ENCODE measurements around the gene UBE2V1.
A peak's percentile ranks its signal among the peaks of the same experiment; 100 is the strongest.
"Not testable (repeated sequence)": the region's sequence is repeated elsewhere in the genome, so short reads cannot be mapped to it uniquely, and the experiment has no call there.

Gene UBE2V1

DNA sequence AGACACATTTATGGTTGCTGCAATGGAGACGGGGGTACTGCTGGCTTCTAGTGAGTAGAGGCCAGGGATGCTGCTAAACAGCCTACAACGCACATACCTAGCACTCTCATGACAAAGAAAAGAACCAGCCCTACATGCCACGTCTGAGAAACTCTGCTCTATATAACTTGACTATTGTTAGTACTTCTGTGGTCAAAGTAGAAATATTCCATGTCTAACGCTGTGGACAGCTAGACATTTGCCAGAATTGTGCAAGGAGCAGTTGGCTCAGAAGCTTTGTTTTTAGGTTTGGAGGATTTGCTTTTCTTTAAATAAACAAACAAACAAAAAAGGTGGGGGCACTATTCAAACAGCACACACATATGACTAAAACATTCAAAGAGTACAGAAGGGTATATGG, 20.5 kb downstream of the UBE2V1 start:
- no peak for DNase-seq

DNA sequence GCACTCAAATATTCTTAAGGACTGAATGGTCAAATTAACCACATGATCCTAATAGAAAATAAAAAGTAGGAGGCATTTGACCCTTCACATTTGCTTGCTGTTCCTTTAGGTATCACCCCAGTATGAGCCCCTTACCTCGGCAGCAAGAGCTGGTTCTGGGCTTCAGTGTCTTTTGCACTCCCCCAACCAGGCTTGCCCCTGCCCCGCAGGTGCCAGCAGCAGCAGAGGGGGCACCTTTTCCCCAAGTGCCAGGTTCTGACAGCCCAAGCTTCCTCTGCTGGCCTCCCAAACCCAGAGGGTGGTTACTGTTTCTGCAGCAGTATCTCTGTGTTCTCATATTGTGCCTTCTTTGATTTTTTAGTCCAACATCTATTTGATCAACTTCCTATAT, 23.2 kb downstream of the UBE2V1 start:
- no peak for DNase-seq

- no peak for DNase-seq
These were observed 23.7 kb downstream of the UBE2V1 start for GRCh38 chr20:50089140-50089786.

DNA sequence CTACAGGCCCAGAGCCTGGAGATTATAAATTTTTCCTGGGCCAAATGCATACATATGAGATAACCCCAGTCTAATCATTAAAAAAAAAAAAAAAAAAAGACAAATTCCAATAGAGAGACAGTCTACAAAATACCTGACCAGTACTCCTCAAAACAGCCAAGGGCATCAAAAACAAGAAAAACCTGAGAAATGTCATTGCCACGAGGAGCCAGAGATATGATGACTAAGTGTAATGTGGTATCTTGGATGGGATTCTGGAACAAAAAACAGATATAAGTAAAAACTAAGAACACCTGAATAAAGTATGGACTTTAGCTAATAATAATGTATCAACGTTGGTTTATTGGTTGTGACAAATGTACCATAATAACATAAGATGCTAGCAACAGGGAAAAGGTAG, 24.9 kb downstream of the UBE2V1 start:
- no peak for DNase-seq

DNA sequence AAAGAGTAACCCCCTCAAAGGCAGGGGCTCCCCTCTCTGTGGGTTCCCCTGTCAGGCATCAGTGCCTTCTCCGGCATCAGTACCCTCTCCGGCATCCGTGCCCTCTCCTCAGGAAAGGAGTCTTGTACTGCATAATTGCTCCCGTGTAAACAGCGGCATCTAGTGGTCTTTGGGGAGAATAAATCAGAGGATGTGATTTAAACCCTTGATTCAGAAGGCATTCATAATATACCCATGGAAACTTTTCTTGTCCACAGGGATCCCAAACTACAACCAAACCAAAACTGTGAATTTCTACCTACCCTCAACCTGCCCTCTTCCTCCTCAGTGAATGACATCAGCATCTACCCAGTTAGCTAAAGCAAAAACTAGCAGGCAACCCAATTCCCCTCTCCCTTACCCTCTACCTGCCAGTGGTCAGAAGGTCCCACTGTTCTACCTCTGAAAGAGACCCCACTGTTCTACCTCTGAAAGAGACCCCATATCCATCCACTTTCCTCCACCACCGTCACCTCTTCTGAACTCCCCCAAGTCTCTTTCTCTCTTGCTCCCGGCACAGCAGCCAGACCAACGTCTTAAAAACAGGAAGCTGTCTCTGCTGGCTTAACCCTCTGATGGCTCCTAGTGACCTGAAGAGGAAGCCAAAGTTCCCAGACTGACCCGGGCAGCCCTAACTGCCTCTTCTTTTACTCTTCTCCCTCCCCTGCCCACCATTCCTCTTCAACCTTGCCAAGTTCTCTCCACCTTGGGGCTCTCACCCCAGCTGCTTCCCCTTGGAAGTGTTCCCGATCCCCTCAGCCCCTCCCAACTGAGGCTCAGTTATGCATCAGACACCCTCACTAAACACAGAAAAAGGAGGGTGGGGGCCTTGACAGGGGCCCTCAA, 27.2 kb downstream of the UBE2V1 start:
- peak; percentile 48 to 65 for DNase-seq

DNA sequence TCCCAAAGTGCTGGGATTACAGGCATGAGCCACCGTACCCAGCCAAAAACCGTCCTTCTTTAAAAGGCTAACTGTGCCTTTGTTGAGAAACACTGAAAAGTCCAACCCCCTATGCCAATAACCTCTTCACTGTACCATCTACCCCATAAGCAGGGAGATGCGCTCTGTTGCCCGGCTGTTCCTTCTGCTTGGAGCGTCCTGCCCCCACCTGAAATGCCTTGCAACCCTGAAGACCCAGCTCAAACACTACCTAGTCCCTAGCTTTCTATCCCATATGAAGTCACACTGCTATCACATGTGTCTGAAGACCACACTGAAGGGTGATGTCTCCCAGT, 27.8 kb downstream of the UBE2V1 start:
- no peak for DNase-seq

GRCh38 chr20:50083034-50083433, 29.9 kb downstream of the UBE2V1 start:
- no peak for DNase-seq

DNA sequence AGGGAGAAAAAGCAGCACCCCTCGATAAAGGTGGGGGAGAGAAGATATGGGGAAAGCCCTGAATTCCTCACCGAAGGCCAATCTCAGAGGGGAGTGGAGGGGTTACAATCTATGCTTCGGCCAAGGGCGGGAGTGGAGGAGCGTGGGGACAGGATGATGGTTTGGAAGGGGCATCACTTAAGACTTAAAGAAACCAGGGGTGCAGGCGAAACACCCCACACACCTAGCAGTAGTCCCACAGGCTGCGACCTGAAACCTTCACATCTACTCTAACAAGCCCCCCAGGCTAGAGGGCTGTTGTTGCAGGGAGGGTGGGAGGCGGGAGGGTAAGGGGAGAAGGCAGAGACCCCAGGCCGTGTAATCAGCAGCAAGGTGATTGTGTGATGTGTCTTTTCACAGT, 30.9 kb downstream of the UBE2V1 start:
- DNase-seq: not testable (repeated sequence)

- no peak for DNase-seq
These were observed 34.9 kb downstream of the UBE2V1 start for GRCh38 chr20:50077818-50078601.

GRCh38 chr20:50073500-50073899, 39.5 kb downstream of the UBE2V1 start:
- DNase-seq: no peak

GRCh38 chr20:50071039-50071888, 41.7 kb downstream of the UBE2V1 start:
- DNase-seq: peak; percentile 80 to 94

DNA sequence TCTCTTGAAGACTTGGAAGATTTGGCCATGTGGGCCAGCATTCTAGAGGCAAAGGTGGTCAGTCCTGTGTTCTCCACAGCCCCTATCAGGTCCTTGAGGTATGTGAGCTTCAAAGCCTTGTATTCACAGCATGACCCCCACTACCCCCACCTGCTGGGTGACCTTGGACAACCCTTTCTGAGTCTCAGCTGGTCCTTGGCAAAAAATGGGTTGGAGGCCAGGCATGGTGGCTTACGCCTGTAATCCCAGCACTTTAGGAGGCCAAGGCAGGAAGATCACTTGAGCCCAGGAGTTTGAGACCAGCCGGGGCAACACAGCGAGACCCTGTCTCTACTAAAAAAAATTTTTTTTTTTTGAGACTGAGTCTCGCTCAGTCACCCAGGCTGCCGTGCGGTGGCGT, 42.6 kb downstream of the UBE2V1 start:
- DNase-seq: no peak

GRCh38 chr20:50068041-50068651, 44.8 kb downstream of the UBE2V1 start:
- no peak for DNase-seq

- no peak for DNase-seq
These were observed 45.5 kb downstream of the UBE2V1 start for GRCh38 chr20:50067461-50067860.

DNA sequence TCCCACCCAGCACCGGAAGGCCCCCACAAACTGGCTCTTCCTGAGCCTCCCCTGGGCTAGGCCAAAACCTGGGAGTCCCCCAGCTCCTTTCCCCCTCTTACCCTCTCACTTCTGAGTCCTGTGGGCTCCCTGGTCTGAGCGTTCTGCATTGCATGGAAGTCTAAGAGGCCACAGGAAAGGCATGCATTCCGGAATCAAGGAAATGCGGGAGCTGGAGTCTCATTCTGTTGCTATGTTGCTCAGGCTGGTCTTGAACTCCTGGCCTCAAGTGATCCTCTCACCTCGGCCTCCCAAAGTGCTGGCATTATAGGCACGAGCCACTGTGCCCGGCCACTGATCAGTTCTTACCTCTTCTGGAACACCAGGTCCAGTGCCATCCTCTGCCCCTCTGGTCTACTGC, 45.9 kb downstream of the UBE2V1 start:
- DNase-seq: no peak

- DNase-seq: no peak
These were observed 46.7 kb downstream of the UBE2V1 start for GRCh38 chr20:50066161-50066834.

DNA sequence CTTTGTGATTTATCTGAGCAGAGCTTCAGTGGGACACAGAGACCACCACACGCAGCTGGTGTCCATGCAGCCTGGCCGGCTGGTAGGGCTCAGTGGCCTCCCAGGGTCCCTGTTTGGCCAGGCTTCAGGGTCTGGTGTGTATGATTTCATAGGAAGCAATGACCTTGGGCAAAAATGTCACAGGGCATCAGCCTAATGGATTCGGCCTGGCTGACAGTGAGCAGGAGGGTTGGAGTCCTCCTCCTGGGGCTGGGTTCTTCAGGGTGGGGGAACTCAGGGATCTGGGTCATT, 47.7 kb downstream of the UBE2V1 start:
- no peak for DNase-seq

DNA sequence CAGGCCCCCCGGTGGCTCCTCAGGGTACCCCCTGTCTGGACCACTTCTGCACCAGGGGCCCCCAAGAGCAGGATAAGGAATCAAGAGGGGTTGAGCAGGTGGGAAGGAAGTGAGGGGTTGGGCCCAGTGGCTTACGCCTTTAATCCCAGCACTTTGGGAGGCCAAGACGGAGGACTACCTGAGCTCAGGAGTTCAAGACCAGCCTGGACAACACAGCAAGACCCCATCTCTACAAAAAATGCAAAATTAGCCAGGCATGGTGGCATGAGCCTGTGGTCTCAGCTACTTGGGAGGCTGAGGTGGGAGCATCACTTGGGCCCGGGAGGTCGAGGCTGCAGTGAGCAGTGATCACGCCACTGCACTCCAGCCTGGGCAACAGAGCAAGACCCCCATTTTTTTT, 49.2 kb downstream of the UBE2V1 start:
- not testable (repeated sequence) for DNase-seq

- DNase-seq: no peak
These were observed 50.7 kb downstream of the UBE2V1 start for GRCh38 chr20:50062006-50062838.

DNA sequence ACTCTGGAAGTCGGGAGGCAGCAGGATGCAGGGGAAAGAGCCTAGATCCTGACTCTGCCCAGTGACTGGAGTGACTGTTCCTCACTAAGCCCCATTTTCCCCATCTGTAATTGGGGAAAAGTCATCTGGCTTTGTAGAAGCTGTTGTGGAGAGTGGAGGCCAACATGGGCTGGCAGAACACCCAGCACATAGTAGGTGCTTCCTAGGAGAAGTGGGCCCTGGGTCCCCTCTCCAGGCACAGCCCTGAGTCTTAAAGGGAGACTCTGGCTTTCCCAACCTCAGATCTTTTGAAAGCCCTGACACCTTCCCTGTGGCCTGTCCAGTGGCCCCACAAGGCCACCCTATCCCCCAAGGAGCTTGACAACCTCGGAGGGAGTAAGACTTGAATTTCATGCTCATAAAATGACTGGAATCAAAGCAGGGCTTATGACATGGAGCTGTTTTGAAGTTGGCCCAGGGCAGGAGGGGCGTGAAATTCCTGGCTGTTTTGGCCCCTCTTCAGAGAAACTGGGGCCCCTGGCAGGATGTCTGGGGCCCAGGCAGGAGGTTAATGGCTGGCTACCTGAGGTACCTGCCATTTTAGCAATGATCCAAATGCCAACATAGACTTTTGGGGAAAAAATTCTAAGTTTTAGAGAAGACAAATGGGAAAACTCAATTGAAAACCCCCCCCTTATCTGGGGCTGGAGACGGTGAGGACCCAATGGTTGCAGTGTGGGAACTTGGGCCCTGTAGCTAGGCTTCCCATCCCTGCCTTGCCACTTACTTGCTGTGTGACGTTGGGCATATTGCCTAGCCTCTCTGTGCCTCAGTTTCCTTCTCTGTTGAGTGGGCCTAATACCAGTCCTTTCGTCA, 51.6 kb downstream of the UBE2V1 start:
- DNase-seq: no peak
